Esophagus muscularis mucosa (tissue), 3 donors: Measurements from ENCODE around the gene ARMH2.

Experiments used
- CTCF ChIP-seq, 3 experiments: fragments of 200-600 bp in 2 of 3; fragments of 450-650 bp in 1 of 3; sonication (generic) in 2 of 3; IDR thresholded peaks; one replicate each; pipeline ENCODE4 v1.5.1; 2017 to 2019; ENCODE audit warnings: antibody characterized with exemption in 3 of 3, mild to moderate bottlenecking in 2 of 3, moderate library complexity in 1 of 3
- POLR2A ChIP-seq: fragments of 450-650 bp; IDR thresholded peaks from one replicate; pipeline ENCODE4 v1.6.1; 2017; ENCODE audit warnings: antibody characterized with exemption, moderate library complexity, mild to moderate bottlenecking, low read depth

- no peak for TF ChIP-seq CTCF (IDR thresholded peaks at IDR 0.05)
- TF ChIP-seq POLR2A: no peak
These were observed 46.2 kb downstream of the ARMH2 start for GRCh38 chr6:24752503-24752902.
